Left ventricle myocardium inferior (tissue), 1 donor: ENCODE results near the gene MTFMT. TPM values are rescaled to one million over a fixed set of nuclear protein-coding genes. Genes with fewer than 3 reads are reported as not detected.

Experiments used
- DNase-seq: peaks from one replicate; pipeline ENCODE4 v3.0.0-alpha.2; 2020
- H3K27ac ChIP-seq: fragments of 200-600 bp; replicated peaks from 2 replicates; pipeline ENCODE4 v1.8.0; 2021
- H3K27me3 ChIP-seq: fragments of 200-600 bp; 2 replicates; pipeline ENCODE4 v1.8.0; 2021; ENCODE audit warnings: low read depth
- H3K36me3 ChIP-seq: fragments of 200-600 bp; 2 replicates; pipeline ENCODE4 v1.8.0; 2021
- H3K4me1 ChIP-seq: fragments of 200-600 bp; 2 replicates; pipeline ENCODE4 v1.8.0; 2021
- H3K4me3 ChIP-seq: fragments of 200-600 bp; 2 replicates; pipeline ENCODE4 v1.8.0; 2021; ENCODE audit warnings: mild to moderate bottlenecking, moderate library complexity
- H3K9me3 ChIP-seq: fragments of 200-600 bp; replicated peaks from 2 replicates; pipeline ENCODE4 v1.8.0; 2021
- intact Hi-C: fragments of 100-400 bp; cut with micrococcal nuclease; formaldehyde crosslinking; loops from one replicate; pipeline ENCODE4 v1.11.0; 2022
- total RNA-seq: library from RNA; stranded (reverse); fragmentation: NEBNext Ultra II Directional; extraction: Animal tissue kit (Norgen Biotek cat#: 25700); gene quantifications from one replicate; pipeline ENCODE4 v1.2.1, GENCODE V29; 2021
- TF ChIP-seq, protein P1 (sequence below): fragments of 200-600 bp; IDR thresholded peaks from 2 replicates; pipeline ENCODE4 v1.8.0; 2021; ENCODE audit warnings: antibody characterized with exemption, mild to moderate bottlenecking, borderline replicate concordance
- donor health status: DM: no; HTN: yes; CAD: no; lungs with severe emphysema.

The MTFMT gene
- total RNA-seq, 1 donor from 2014 or later: 18.6 TPM

DNA sequence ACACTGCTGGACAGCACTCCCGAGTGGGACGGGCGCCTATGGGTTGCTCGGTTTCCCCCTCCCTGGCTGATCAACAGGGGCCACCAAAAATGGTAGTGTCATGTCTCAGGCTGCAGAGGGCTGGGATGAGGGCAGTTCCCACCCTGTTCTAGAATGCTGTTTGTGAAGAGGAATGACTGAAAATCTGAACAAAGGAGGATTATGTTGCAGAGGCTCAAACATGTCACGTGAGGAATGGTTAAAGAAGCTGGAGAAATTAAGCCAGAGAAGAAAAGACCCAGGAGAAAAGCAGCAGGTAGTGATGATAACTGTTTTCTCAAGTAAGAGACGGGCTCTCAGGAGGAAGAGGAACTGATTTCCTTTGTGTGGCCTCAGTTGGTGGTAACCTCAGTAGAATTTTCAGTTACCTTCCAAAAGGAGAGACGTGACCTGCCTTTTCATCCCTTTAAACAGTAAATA, 50.2 kb downstream of the MTFMT start:
- intact Hi-C loops: no loop called here
- H3K4me1 ChIP-seq: peaks cover 9% of the 10 kb centered on the region
- H3K27ac ChIP-seq: no peak overlapping the region
- H3K27me3 ChIP-seq: no peaks in the 10 kb centered on the region
- H3K36me3 ChIP-seq: peaks cover 62% of the 10 kb centered on the region
- TF ChIP-seq, protein P1, sequence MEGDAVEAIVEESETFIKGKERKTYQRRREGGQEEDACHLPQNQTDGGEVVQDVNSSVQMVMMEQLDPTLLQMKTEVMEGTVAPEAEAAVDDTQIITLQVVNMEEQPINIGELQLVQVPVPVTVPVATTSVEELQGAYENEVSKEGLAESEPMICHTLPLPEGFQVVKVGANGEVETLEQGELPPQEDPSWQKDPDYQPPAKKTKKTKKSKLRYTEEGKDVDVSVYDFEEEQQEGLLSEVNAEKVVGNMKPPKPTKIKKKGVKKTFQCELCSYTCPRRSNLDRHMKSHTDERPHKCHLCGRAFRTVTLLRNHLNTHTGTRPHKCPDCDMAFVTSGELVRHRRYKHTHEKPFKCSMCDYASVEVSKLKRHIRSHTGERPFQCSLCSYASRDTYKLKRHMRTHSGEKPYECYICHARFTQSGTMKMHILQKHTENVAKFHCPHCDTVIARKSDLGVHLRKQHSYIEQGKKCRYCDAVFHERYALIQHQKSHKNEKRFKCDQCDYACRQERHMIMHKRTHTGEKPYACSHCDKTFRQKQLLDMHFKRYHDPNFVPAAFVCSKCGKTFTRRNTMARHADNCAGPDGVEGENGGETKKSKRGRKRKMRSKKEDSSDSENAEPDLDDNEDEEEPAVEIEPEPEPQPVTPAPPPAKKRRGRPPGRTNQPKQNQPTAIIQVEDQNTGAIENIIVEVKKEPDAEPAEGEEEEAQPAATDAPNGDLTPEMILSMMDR: no peak
- H3K9me3 ChIP-seq: no peaks in the 10 kb centered on the region
- DNase-seq: no peak
- H3K4me3 ChIP-seq: no peak overlapping the region

DNA sequence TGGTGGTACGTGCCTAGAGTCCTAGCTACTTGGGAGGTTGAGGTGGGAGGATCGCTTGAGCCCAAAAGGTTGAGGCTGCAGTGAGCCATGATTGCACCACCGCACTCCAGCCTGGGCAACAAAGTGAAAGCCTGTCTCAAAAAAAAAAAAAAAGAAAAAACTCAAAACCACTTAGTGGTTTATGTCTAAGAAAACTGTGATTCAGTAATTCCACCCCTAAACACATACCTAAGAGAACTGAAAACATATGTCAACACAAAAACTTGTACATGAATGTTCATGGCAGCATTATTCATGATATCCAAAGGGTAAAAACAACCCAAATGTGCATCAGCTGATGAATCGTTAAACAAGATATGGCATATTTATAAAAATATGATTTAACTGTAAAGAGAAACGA, 54.0 kb downstream of the MTFMT start:
- TF ChIP-seq, protein P1: no peak
- H3K36me3 ChIP-seq: peaks cover 83% of the 10 kb centered on the region
- no peaks in the 10 kb centered on the region for H3K4me1 ChIP-seq
- no peaks in the 10 kb centered on the region for H3K9me3 ChIP-seq
- no peak overlapping the region for H3K4me3 ChIP-seq
- H3K27ac ChIP-seq: no peak overlapping the region
- no peak for DNase-seq
- intact Hi-C loops: no loop called here
- no peaks in the 10 kb centered on the region for H3K27me3 ChIP-seq

DNA sequence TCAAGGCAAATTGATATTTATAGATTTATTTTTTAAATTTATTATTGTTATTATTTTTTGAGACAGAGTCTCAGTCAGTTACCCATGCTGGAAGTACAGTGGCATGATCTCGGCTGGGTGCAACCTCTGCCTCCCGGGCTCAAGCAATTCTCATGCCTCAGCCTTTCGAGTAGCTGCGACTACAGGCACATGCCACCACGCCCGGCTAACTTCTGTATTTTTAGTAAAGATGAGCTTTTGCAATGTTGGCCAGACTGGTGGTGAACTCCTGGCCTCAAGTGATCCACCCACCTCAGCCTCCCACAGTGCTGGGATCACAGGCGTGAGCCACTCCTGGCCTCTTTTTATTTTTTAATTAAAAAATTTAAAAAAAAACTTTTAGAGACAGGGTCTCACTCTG, 58.7 kb downstream of the MTFMT start:
- H3K36me3 ChIP-seq: peaks cover 89% of the 10 kb centered on the region

DNA sequence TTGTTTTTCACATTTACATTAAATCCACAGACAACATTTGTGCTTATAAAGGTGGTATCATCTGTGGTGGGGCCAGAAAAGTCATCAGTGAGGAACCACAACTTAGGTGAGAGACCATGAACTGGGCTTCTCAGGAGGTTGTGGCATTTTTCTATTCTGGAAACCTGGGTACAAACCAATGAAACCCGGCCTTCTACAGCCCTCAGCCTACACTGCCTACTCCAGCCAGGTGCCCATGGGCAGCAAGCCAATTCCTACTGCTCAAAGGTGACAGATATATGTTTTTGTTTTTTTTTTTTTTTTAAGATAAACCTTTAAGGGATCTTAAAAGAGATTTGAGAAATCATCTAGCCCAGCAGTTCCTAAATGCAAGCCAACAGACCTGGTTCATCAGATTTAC, 60.0 kb downstream of the MTFMT start:
- Histone ChIP-seq H3K27ac (no peak overlapping the region), H3K27me3 (no peaks in the 10 kb centered on the region), H3K36me3 (peaks cover 89% of the 10 kb centered on the region), H3K9me3 (no peaks in the 10 kb centered on the region), H3K4me3 (no peak overlapping the region), H3K4me1 (no peaks in the 10 kb centered on the region)
- TF ChIP-seq, protein P1: no peak
- intact Hi-C loops: no loop called here
- no peak for DNase-seq

More for the DNA sequence above, 58.7 kb downstream of the MTFMT start:
- no peaks in the 10 kb centered on the region for H3K9me3 ChIP-seq
- no peak for DNase-seq
- TF ChIP-seq, protein P1: no peak
- H3K27me3 ChIP-seq: no peaks in the 10 kb centered on the region
- H3K4me3 ChIP-seq: no peak overlapping the region
- no peaks in the 10 kb centered on the region for H3K4me1 ChIP-seq
- intact Hi-C loops: no loop called here
- no peak overlapping the region for H3K27ac ChIP-seq

DNA sequence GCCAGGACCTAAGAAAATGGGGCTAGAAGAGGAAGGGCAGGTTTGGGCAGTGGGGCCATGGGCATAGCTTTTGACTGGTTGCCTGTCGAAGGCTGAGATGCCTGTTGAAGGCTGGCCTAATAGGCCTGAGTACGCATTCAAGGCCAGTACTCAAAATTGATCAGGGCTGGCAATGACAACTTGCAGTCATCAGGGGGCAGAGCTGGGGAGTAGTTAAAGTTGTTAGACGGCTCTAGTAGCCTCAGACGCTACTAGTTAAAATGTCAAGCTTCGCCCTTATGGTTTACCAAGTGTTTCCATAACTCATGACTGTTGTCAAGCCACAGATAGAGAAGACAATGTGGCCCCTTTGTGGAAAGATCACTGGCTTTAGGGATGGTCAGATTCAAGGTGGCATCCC, 68.4 kb downstream of the MTFMT start:
- H3K27me3 ChIP-seq: no peaks in the 10 kb centered on the region
- peaks cover 97% of the 10 kb centered on the region for H3K36me3 ChIP-seq
- TF ChIP-seq, protein P1: no peak
- intact Hi-C loops: no loop called here
- H3K4me1 ChIP-seq: no peaks in the 10 kb centered on the region
- no peak for DNase-seq
- no peaks in the 10 kb centered on the region for H3K9me3 ChIP-seq
- no peak overlapping the region for H3K27ac ChIP-seq
- no peak overlapping the region for H3K4me3 ChIP-seq

DNA sequence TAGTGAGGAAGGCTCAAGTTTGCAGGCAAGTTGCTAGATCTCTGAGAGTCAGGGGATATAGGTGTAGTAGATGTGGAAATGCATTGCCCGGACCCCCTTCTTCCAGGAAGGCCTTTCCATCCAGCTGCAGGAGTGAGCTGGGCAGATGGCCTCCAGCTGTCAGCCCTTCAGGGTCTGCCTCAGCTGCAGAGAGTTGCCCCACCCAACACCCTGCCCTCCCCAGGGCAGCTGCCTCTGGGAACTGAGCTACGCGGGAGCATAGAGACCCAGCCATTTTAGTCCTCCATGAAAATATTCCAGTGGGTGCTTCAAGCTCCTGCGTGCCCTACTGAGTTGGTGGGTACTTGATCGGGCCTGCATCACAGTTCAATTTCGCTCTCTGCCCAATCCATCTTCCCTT, 69.3 kb downstream of the MTFMT start:
- Histone ChIP-seq H3K27me3 (no peaks in the 10 kb centered on the region), H3K9me3 (no peaks in the 10 kb centered on the region), H3K27ac (no peak overlapping the region), H3K4me1 (no peaks in the 10 kb centered on the region), H3K36me3 (peaks cover 97% of the 10 kb centered on the region), H3K4me3 (no peak overlapping the region)
- TF ChIP-seq, protein P1: no peak
- intact Hi-C loops: no loop called here
- no peak for DNase-seq
